Endothelial cell of umbilical vein (primary cell): ENCODE measurements around the gene TIMM21. TPM values are rescaled to one million over a fixed set of nuclear protein-coding genes. Genes with fewer than 3 reads are reported as not detected.

Experiments used
- BruUV-seq: library from RNA; stranded (reverse); fragments of 400-500 nt; replicated peaks from 2 replicates; lab custom pipeline; 2021; lab: Mats Ljungman, UMichigan
- CTCF ChIA-PET: fragments of 300-600, 350-600 bp; sonication (Branson Sonifier 250); formaldehyde crosslinking; loops from one replicate; lab custom pipeline; 2021; ENCODE audit warnings: antibody characterized with exemption, inconsistent platforms; lab: Charles Lee
- POLR2A ChIA-PET: fragments of 300-600, 350-600 bp; sonication (Branson Sonifier 250); formaldehyde crosslinking; loops from one replicate; lab custom pipeline; 2021; ENCODE audit warnings: antibody characterized with exemption, inconsistent platforms; lab: Charles Lee
- DNase-seq: peaks from one replicate; pipeline ENCODE4 v3.0.0-alpha.2; 2011; ENCODE audit warnings: low read depth, low spot score
- FAIRE-seq: peaks from 2 replicates; lab custom pipeline; 2011; peaks lifted over from hg19 to GRCh38; lab: Jason Lieb, UNC
- H2AFZ ChIP-seq: 2 replicates; pipeline ENCODE4 v1.6.0; 2012; ENCODE audit warnings: low read depth, low read length, control low read depth, inconsistent platforms
- H3K27ac ChIP-seq: 2 replicates; pipeline ENCODE4 v1.5.1; 2011; ENCODE audit warnings: low read depth, mild to moderate bottlenecking, control low read depth, low read length, moderate library complexity; ENCODE audit not compliant: insufficient read depth
- H3K27me3 ChIP-seq, 2 experiments: 2 replicates each; pipeline versions ENCODE4 v1.6.0 to v1.6.1; 2011; ENCODE audit warnings: low read length in 2 of 2, mixed read lengths in 1 of 2; ENCODE audit not compliant: control insufficient read depth in 2 of 2, insufficient read depth in 2 of 2
- H3K36me3 ChIP-seq, 2 experiments: 2 replicates in 1 of 2; 3 replicates in 1 of 2; pipeline ENCODE4 v1.5.1; 2011; ENCODE audit warnings: low read length in 2 of 2, mild to moderate bottlenecking in 1 of 2, moderate library complexity in 1 of 2; ENCODE audit not compliant: control insufficient read depth in 2 of 2, insufficient read depth in 2 of 2; ENCODE audit errors: extremely low read depth in 1 of 2
- H3K4me1 ChIP-seq: 3 replicates; pipeline ENCODE4 v1.5.1; 2011; ENCODE audit warnings: mild to moderate bottlenecking, low read length; ENCODE audit not compliant: control insufficient read depth, insufficient read depth; ENCODE audit errors: extremely low read depth
- H3K4me2 ChIP-seq: 2 replicates; pipeline ENCODE4 v1.6.1; 2011; ENCODE audit warnings: low read length, control low read depth, mixed read lengths; ENCODE audit not compliant: insufficient read depth
- H3K4me3 ChIP-seq, 3 experiments: fragments of 200-600 bp in 1 of 3; sonication (generic), shearing (Covaris generic) in 1 of 3; replicated peaks in 1 of 3; 2 replicates each; pipeline ENCODE4 v1.5.1; 2011 to 2016; ENCODE audit warnings: control low read depth in 3 of 3, low read length in 3 of 3, mild to moderate bottlenecking in 2 of 3, inconsistent platforms in 1 of 3, low read depth in 1 of 3, moderate library complexity in 1 of 3; ENCODE audit not compliant: insufficient read depth in 1 of 3
- H3K79me2 ChIP-seq: 2 replicates; pipeline ENCODE4 v1.6.0; 2012; ENCODE audit warnings: low read length, inconsistent platforms; ENCODE audit not compliant: control insufficient read depth, insufficient read depth
- H3K9ac ChIP-seq: replicated peaks from 2 replicates; pipeline ENCODE3; 2011; ENCODE audit warnings: low read length, control low read depth; ENCODE audit not compliant: insufficient read depth; ENCODE audit errors: extremely low read depth
- H3K9me1 ChIP-seq: replicated peaks from 3 replicates; pipeline ENCODE4 v1.6.0; 2011; ENCODE audit warnings: mild to moderate bottlenecking, low read length; ENCODE audit not compliant: control insufficient read depth, insufficient read depth; ENCODE audit errors: extremely low read depth
- H3K9me3 ChIP-seq: replicated peaks from 2 replicates; pipeline ENCODE4 v1.5.1; 2012; ENCODE audit warnings: low read length, inconsistent platforms; ENCODE audit not compliant: control insufficient read depth, insufficient read depth
- H4K20me1 ChIP-seq: replicated peaks from 2 replicates; pipeline ENCODE3; 2011; ENCODE audit warnings: mild to moderate bottlenecking, low read length; ENCODE audit not compliant: control insufficient read depth, insufficient read depth; ENCODE audit errors: extremely low read depth
- EZH2 ChIP-seq: IDR thresholded peaks from 2 replicates; pipeline ENCODE4 v1.6.1; 2012; ENCODE audit warnings: borderline replicate concordance, low read depth, mild to moderate bottlenecking, moderate library complexity, low read length, inconsistent platforms; ENCODE audit not compliant: severe bottlenecking
- FOS ChIP-seq: IDR thresholded peaks from 2 replicates; pipeline ENCODE4 v1.6.1; 2011; ENCODE audit warnings: mild to moderate bottlenecking, low read length, moderate library complexity, borderline replicate concordance; ENCODE audit not compliant: insufficient read depth
- GATA2 ChIP-seq: IDR thresholded peaks from 2 replicates; pipeline ENCODE4 v1.7.0; 2011; ENCODE audit warnings: low read depth, mild to moderate bottlenecking, moderate library complexity, mixed read lengths, low read length; ENCODE audit not compliant: insufficient read length, insufficient read depth
- JUN ChIP-seq: IDR thresholded peaks from 2 replicates; pipeline ENCODE4 v1.6.1; 2011; ENCODE audit warnings: borderline replicate concordance, low read depth; ENCODE audit not compliant: insufficient read length, insufficient read depth
- MYC ChIP-seq: IDR thresholded peaks from one replicate; pipeline ENCODE4 v1.6.1; 2011; ENCODE audit warnings: mild to moderate bottlenecking, low read depth, low read length
- POLR2AphosphoS5 ChIP-seq: IDR thresholded peaks from 2 replicates; pipeline ENCODE4 v1.6.1; 2012; ENCODE audit warnings: low read depth, mild to moderate bottlenecking, control low read depth, low read length, moderate library complexity; ENCODE audit not compliant: insufficient read depth
- dilution Hi-C: fragments of 300-500 bp; cut with MboI; formaldehyde crosslinking; loops from one replicate; pipeline ENCODE4 v1.15.0; 2019; ENCODE audit warnings: low sequenced_read_pairs; ENCODE audit not compliant: extremely low pct_ligation_motif_present
- intact Hi-C: fragments of 100-400 bp; cut with micrococcal nuclease; formaldehyde crosslinking; loops from one replicate; pipeline ENCODE4 v1.10.0; 2022
- polyA plus RNA-seq, 4 experiments: library from polyadenylated mRNA; depleted of rRNA in 3 of 4; stranded (reverse) in 3 of 4; unstranded in 1 of 4; fragments of >200 nt; gene quantifications; 2 replicates each; pipeline versions ENCODE4 v1.2.1 to v1.2.3, GENCODE V29; 2011 to 2012; ENCODE audit warnings: missing spikeins in 1 of 4
- total RNA-seq: library from RNA; stranded (reverse); gene quantifications from 2 replicates; pipeline ENCODE4 v1.2.3, GENCODE V29; 2021
- TF ChIP-seq, protein P1 (sequence below), 2 donors: IDR thresholded peaks; 1 replicate in 1 of 2; 2 replicates in 1 of 2; pipeline ENCODE4 v1.5.1; 2011; ENCODE audit warnings: low read length in 2 of 2, mild to moderate bottlenecking in 2 of 2, moderate library complexity in 2 of 2, control low read depth in 1 of 2, inconsistent platforms in 1 of 2, low read depth in 1 of 2; ENCODE audit not compliant: insufficient read depth in 1 of 2; ENCODE audit errors: extremely low read depth in 1 of 2

TIMM21 gene
- total and polyA plus RNA-seq, 2 donors (not counting 3 experiments of a cell fraction or from before 2014, with no cell fraction given): 22.9 to 38.9 TPM

GRCh38 chr18:74194691-74195090 lies 46.4 kb downstream of the TIMM21 start:
- Histone ChIP-seq H3K9me1 (no peaks in the 10 kb centered on the region), H3K27me3 (peaks cover 0 to 3% of the 10 kb centered on the region in 2 experiments), H3K9me3 (no peaks in the 10 kb centered on the region), H3K4me1 (no peaks in the 10 kb centered on the region), H3K27ac (no peak overlapping the region), H3K36me3 (no peaks in the 10 kb centered on the region), H3K4me2 (no peak overlapping the region), H2AFZ (no peak overlapping the region), H3K4me3 (no peak overlapping the region), H3K79me2 (no peaks in the 10 kb centered on the region), H3K9ac (no peak overlapping the region), H4K20me1 (no peaks in the 10 kb centered on the region)
- no peak for FAIRE-seq
- dilution Hi-C loops (no loop called here), intact Hi-C loops (loop anchor here (5.0 kb wide), 2 partner anchors 98 to 283 kb away; partner anchors contain the start of gene CYB5A)
- TF ChIP-seq GATA2 (no peak), POLR2AphosphoS5 (no peak), EZH2 (no peak), MYC (no peak), FOS (no peak), JUN (no peak)
- TF ChIP-seq, protein P1, sequence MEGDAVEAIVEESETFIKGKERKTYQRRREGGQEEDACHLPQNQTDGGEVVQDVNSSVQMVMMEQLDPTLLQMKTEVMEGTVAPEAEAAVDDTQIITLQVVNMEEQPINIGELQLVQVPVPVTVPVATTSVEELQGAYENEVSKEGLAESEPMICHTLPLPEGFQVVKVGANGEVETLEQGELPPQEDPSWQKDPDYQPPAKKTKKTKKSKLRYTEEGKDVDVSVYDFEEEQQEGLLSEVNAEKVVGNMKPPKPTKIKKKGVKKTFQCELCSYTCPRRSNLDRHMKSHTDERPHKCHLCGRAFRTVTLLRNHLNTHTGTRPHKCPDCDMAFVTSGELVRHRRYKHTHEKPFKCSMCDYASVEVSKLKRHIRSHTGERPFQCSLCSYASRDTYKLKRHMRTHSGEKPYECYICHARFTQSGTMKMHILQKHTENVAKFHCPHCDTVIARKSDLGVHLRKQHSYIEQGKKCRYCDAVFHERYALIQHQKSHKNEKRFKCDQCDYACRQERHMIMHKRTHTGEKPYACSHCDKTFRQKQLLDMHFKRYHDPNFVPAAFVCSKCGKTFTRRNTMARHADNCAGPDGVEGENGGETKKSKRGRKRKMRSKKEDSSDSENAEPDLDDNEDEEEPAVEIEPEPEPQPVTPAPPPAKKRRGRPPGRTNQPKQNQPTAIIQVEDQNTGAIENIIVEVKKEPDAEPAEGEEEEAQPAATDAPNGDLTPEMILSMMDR (IDR thresholded peaks at IDR 0.05; ENCODE audit: extremely low read depth in 1 of 2, insufficient read depth in 1 of 2, low read depth in 1 of 2, low read length in 2 of 2): no peak
- POLR2A ChIA-PET: no interaction called here
- DNase-seq: no peak
- BruUV-seq: no TSS peak
- CTCF ChIA-PET: interaction anchor here (0.6 to 4.6 kb wide), 9 partner anchors 9 to 1432 kb away, joined by 3 to 86 read pairs (median 3); no protein-coding TSS in a partner anchor
